Measurements from ENCODE around the gene ARL16. TPM values are rescaled to one million over a fixed set of nuclear protein-coding genes. Genes with fewer than 3 reads are reported as not detected.

The ARL16 gene
- total RNA-seq, 1 donor from 2014 or later, result 38.6 TPM

DNA sequence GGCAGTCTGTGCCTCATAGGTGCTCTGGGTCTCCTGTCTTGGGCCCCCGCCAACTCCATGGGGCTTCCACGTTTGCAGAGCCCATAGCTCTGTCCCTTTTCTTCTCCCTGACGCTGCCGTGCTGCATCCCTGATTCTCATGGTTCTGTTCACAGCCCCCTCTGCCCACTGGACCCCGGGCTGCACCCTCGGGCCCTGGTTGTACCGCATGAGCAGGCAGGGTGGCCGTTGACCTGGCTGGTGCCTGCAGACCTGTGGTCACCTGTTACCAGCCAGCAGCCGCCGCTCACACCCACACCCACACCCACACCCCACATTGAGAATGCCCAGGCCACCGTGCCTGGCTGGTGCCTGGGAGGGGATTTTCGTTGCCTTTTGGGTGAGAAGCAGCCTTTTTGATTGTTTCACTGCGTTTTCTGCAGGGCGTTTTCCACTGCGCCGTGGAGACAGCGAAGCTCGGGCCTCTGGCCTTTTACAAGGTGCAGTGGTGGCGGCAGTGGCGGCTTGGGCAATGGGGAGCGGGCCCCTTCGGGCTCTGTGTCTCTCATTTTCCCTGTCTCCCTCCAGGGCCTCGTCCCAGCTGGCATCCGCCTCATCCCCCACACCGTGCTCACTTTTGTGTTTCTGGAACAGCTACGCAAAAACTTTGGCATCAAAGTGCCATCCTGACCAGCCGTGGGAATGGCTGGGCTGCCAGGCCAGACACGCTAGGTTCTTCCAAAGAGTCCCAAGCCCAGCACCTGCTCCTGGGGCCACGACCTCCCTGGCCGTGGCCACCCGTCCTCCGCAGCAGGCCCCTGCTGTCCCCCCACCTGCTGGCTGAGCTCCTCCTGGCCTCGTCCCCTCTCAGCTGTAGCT lies 36.0 kb upstream of the ARL16 start:
- no peak for TF ChIP-seq EZH2 (IDR thresholded peaks at IDR 0.05; ENCODE audit: insufficient read depth, low read length)
- TF ChIP-seq, protein P1, sequence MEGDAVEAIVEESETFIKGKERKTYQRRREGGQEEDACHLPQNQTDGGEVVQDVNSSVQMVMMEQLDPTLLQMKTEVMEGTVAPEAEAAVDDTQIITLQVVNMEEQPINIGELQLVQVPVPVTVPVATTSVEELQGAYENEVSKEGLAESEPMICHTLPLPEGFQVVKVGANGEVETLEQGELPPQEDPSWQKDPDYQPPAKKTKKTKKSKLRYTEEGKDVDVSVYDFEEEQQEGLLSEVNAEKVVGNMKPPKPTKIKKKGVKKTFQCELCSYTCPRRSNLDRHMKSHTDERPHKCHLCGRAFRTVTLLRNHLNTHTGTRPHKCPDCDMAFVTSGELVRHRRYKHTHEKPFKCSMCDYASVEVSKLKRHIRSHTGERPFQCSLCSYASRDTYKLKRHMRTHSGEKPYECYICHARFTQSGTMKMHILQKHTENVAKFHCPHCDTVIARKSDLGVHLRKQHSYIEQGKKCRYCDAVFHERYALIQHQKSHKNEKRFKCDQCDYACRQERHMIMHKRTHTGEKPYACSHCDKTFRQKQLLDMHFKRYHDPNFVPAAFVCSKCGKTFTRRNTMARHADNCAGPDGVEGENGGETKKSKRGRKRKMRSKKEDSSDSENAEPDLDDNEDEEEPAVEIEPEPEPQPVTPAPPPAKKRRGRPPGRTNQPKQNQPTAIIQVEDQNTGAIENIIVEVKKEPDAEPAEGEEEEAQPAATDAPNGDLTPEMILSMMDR (IDR thresholded peaks at IDR 0.05; ENCODE audit: insufficient read depth, low read depth, low read length), result no peak
- no peak overlapping the region for H3K4me3 ChIP-seq (ENCODE audit: insufficient read depth, low read depth, low read length)
- no peak overlapping the region for H3K27ac Mint-ChIP-seq (ENCODE audit: unreplicated experiment)
- H3K4me1 ChIP-seq (ENCODE audit: insufficient read depth, low read length), result no peaks in the 10 kb centered on the region
- H3K4me3 Mint-ChIP-seq (ENCODE audit: unreplicated experiment), result no peak overlapping the region
- H3K27ac ChIP-seq (ENCODE audit: low read depth, low read length), result no peak overlapping the region
- H3K27me3 Mint-ChIP-seq (ENCODE audit: low read depth, unreplicated experiment), result peaks cover 6% of the 10 kb centered on the region
- H3K36me3 Mint-ChIP-seq (ENCODE audit: low read depth, unreplicated experiment), result no peaks in the 10 kb centered on the region
- no peak overlapping the region for H2AFZ ChIP-seq (ENCODE audit: low read depth, low read length)
- no peak overlapping the region for H3K4me2 ChIP-seq (ENCODE audit: low read length)
- no peaks in the 10 kb centered on the region for H3K9me3 Mint-ChIP-seq (ENCODE audit: unreplicated experiment)
- H3K79me2 ChIP-seq (ENCODE audit: insufficient read depth, low read length), result no peaks in the 10 kb centered on the region
- no peak overlapping the region for H3K9ac ChIP-seq (ENCODE audit: low read length)
- peaks cover 5% of the 10 kb centered on the region for H4K20me1 ChIP-seq (ENCODE audit: insufficient read depth, low read length)
- H3K9me3 ChIP-seq (ENCODE audit: insufficient read depth, low read depth, low read length), result no peaks in the 10 kb centered on the region
- H3K27me3 ChIP-seq (ENCODE audit: insufficient read depth, low read length), result no peaks in the 10 kb centered on the region
- H3K4me1 Mint-ChIP-seq (ENCODE audit: low read depth, unreplicated experiment), result no peaks in the 10 kb centered on the region
- DNase-seq (ENCODE audit: low read depth), result no peak
- H3K36me3 ChIP-seq (ENCODE audit: insufficient read depth, low read length), result no peaks in the 10 kb centered on the region
- FAIRE-seq, result no peak

DNA sequence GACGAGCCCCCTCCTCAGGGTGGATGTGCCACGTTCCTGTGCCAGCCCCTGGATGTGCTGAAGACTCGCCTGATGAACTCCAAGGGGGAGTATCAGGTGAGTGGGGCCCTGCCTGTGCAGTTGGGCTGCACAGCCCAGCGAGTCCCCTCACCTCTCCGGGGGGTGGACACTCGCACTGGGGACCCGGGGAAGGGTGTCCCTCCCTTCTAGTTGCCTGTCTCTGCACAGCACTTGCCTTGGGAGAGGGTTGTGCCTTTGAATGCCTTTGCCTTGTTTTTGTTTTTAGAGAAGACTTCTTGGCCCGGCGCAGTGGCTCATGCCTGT lies 34.1 kb upstream of the ARL16 start:
- H3K4me2 ChIP-seq (ENCODE audit: low read length), result no peak overlapping the region
- H3K36me3 Mint-ChIP-seq (ENCODE audit: low read depth, unreplicated experiment), result no peaks in the 10 kb centered on the region
- no peak overlapping the region for H3K9ac ChIP-seq (ENCODE audit: low read length)
- H3K4me1 ChIP-seq (ENCODE audit: insufficient read depth, low read length), result peaks cover 10% of the 10 kb centered on the region
- FAIRE-seq, result no peak
- TF ChIP-seq EZH2 (IDR thresholded peaks at IDR 0.05; ENCODE audit: insufficient read depth, low read length), result no peak
- TF ChIP-seq, protein P1 (IDR thresholded peaks at IDR 0.05; ENCODE audit: insufficient read depth, low read depth, low read length), result no peak
- H4K20me1 ChIP-seq (ENCODE audit: insufficient read depth, low read length), result peaks cover 16% of the 10 kb centered on the region
- H3K27me3 ChIP-seq (ENCODE audit: insufficient read depth, low read length), result no peaks in the 10 kb centered on the region
- H3K4me1 Mint-ChIP-seq (ENCODE audit: low read depth, unreplicated experiment), result peaks cover 2% of the 10 kb centered on the region
- peaks cover 10% of the 10 kb centered on the region for H3K79me2 ChIP-seq (ENCODE audit: insufficient read depth, low read length)
- no peak overlapping the region for H3K4me3 Mint-ChIP-seq (ENCODE audit: unreplicated experiment)
- H2AFZ ChIP-seq (ENCODE audit: low read depth, low read length), result no peak overlapping the region
- no peaks in the 10 kb centered on the region for H3K9me3 Mint-ChIP-seq (ENCODE audit: unreplicated experiment)
- H3K27ac Mint-ChIP-seq (ENCODE audit: unreplicated experiment), result no peak overlapping the region
- no peaks in the 10 kb centered on the region for H3K9me3 ChIP-seq (ENCODE audit: insufficient read depth, low read depth, low read length)
- DNase-seq (ENCODE audit: low read depth), result no peak
- H3K27ac ChIP-seq (ENCODE audit: low read depth, low read length), result no peak overlapping the region
- no peaks in the 10 kb centered on the region for H3K27me3 Mint-ChIP-seq (ENCODE audit: low read depth, unreplicated experiment)
- H3K4me3 ChIP-seq (ENCODE audit: insufficient read depth, low read depth, low read length), result no peak overlapping the region
- H3K36me3 ChIP-seq (ENCODE audit: insufficient read depth, low read length), result no peaks in the 10 kb centered on the region

All from astrocyte (in vitro differentiated cells and primary cell).